ENCODE measurements around the gene RXRA. TPM values are rescaled to one million over a fixed set of nuclear protein-coding genes. Genes with fewer than 3 reads are reported as not detected.

RXRA gene
- total and polyA plus RNA-seq, 10 of the 15 experiments (the other 5 are each of a cell fraction or from before 2014, with no cell fraction given), result 0.89 to 36.8 (median 11.1) TPM

- intact Hi-C loops (cut with micrococcal nuclease; ENCODE audit: unreplicated experiment), result no loop called here
- H3K27ac ChIP-seq (ENCODE audit: control insufficient read depth, insufficient read depth), result no peak overlapping the region
- H3K4me3 ChIP-seq, result no peak overlapping the region
- DNase-seq (ENCODE audit: low read depth, low spot score), result no peak
- TF ChIP-seq BACH1 (IDR thresholded peaks at IDR 0.05; ENCODE audit: borderline replicate concordance) (no peak), JUNB (IDR thresholded peaks at IDR 0.05) (no peak), POLR2AphosphoS2 (IDR thresholded peaks at IDR 0.05; ENCODE audit: low read depth, low read length) (no peak), BRCA1 (IDR thresholded peaks at IDR 0.05; ENCODE audit: low read depth, low read length) (no peak), USF2 (IDR thresholded peaks at IDR 0.05; ENCODE audit: borderline replicate concordance, low read depth, low read length) (no peak), CBX3 (IDR thresholded peaks at IDR 0.05; ENCODE audit: borderline replicate concordance, low read depth) (no peak), NR2C1 (IDR thresholded peaks at IDR 0.05) (no peak), ESRRA (IDR thresholded peaks at IDR 0.05; ENCODE audit: low read length) (no peak), STAT1 (conservative IDR thresholded peaks at IDR 0.05) (no peak), NR2F1 (conservative IDR thresholded peaks at IDR 0.05) (no peak), MEF2B (IDR thresholded peaks at IDR 0.05; ENCODE audit: partially characterized antibody, poor library complexity, severe bottlenecking) (no peak), SUPT20H (IDR thresholded peaks at IDR 0.05; ENCODE audit: borderline replicate concordance, control insufficient read depth, low read depth, low read length) (no peak), CHD1 (IDR thresholded peaks at IDR 0.05; ENCODE audit: low read depth, low read length) (no peak), TARDBP (IDR thresholded peaks at IDR 0.05; ENCODE audit: borderline replicate concordance) (no peak), MYB (IDR thresholded peaks at IDR 0.05; ENCODE audit: borderline replicate concordance, low read depth, low read length) (no peak)
- TF ChIP-seq, protein P1, sequence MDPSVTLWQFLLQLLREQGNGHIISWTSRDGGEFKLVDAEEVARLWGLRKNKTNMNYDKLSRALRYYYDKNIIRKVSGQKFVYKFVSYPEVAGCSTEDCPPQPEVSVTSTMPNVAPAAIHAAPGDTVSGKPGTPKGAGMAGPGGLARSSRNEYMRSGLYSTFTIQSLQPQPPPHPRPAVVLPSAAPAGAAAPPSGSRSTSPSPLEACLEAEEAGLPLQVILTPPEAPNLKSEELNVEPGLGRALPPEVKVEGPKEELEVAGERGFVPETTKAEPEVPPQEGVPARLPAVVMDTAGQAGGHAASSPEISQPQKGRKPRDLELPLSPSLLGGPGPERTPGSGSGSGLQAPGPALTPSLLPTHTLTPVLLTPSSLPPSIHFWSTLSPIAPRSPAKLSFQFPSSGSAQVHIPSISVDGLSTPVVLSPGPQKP (IDR thresholded peaks at IDR 0.05; ENCODE audit: low read depth, low read length), result no peak
- TF ChIP-seq, protein P2, sequence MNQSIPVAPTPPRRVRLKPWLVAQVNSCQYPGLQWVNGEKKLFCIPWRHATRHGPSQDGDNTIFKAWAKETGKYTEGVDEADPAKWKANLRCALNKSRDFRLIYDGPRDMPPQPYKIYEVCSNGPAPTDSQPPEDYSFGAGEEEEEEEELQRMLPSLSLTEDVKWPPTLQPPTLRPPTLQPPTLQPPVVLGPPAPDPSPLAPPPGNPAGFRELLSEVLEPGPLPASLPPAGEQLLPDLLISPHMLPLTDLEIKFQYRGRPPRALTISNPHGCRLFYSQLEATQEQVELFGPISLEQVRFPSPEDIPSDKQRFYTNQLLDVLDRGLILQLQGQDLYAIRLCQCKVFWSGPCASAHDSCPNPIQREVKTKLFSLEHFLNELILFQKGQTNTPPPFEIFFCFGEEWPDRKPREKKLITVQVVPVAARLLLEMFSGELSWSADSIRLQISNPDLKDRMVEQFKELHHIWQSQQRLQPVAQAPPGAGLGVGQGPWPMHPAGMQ (IDR thresholded peaks at IDR 0.05; ENCODE audit: borderline replicate concordance), result no peak
- no peaks in the 10 kb centered on the region; the same call in 2 of the 3 replicates for H3K9me3 ChIP-seq (replicated peaks; ENCODE audit: control insufficient read depth, insufficient read depth, low read length)
- in situ Hi-C loops (cut with MboI), result no loop called here
- H3K27me3 ChIP-seq (replicated peaks in 1 of 2; ENCODE audit: control insufficient read depth in 2 of 2, insufficient read depth in 2 of 2, low read length in 1 of 2), result no peaks in the 10 kb centered on the region
- ChIA-PET POLR2A (interaction anchor here (0.6 kb wide), 1 partner anchor 374 kb away, joined by 3 read pairs; no protein-coding TSS in a partner anchor), SMC1A (ENCODE audit: uncharacterized antibody, unreplicated experiment) (no interaction called here), CTCF (no interaction called here), RAD21 (ENCODE audit: unreplicated experiment) (no interaction called here)
- BruUV-seq (replicated peaks), result no TSS peak
- no peaks in the 10 kb centered on the region for H3K4me1 ChIP-seq (ENCODE audit: control insufficient read depth, insufficient read depth, low read length)
- no peaks in the 10 kb centered on the region for H4K20me1 ChIP-seq (ENCODE audit: control insufficient read depth, insufficient read depth)
- no peaks in the 10 kb centered on the region for H3K79me2 ChIP-seq (ENCODE audit: control insufficient read depth, insufficient read depth, low read length)
- WGBS (ENCODE audit: insufficient coverage, insufficient replicate concordance, low lambda C conversion rate, missing lambda C conversion rate), result 29% methylated on average over 20 of the region's 20 CpGs
- H3K4me2 ChIP-seq (ENCODE audit: control insufficient read depth, insufficient read depth), result no peak overlapping the region
- H3K9ac ChIP-seq (ENCODE audit: control insufficient read depth, insufficient read depth, low read length), result no peak overlapping the region
- H3K36me3 ChIP-seq (ENCODE audit: control insufficient read depth in 2 of 2, insufficient read depth in 2 of 2, low read length in 1 of 2), result no peaks in the 10 kb centered on the region
- no peak for FAIRE-seq
- no peak overlapping the region for H2AFZ ChIP-seq (ENCODE audit: control insufficient read depth, low read depth, low read length)
- no peak for ATAC-seq
These were observed 132.2 kb downstream of the RXRA start for GRCh38 chr9:134458207-134459108.

Data from GM12878 (cell line).